ENCODE results near the gene PDE4B. TPM values are rescaled to one million over a fixed set of nuclear protein-coding genes. Genes with fewer than 3 reads are reported as not detected.

The PDE4B gene
- total and polyA plus RNA-seq, 11 donors: 1.4 to 71.9 (median 16.2) TPM

GRCh38 chr1:66333466-66334199, 540.9 kb downstream of the PDE4B start:
- Histone ChIP-seq H3K27me3 (no peaks in the 10 kb centered on the region), H3K36me3 (no peaks in the 10 kb centered on the region), H3K9me3 (no peaks in the 10 kb centered on the region), H3K4me1 (peaks cover 10 to 79% (median 37%) of the 10 kb centered on the region in 12 donors), H3K27ac (peak overlapping the region; percentile 76 to 98 (median 86)), H3K4me3 (peak overlapping the region; percentile 26 to 71 (median 63))
- WGBS, 4 donors: 7 to 16% (median 12%) methylated on average over 4 of the region's 4 CpGs
- ATAC-seq (peak in 3 of 4 donors; percentile 14 to 57 (median 27)), DNase-seq (peak in 4 of 5 donors; percentile 66 to 74 (median 69))
- intact Hi-C loops (cut with DNase I): loop anchor here in 9 of 10 donors (1.0 to 10.0 kb wide), 9 partner anchors 17 to 114 kb away; no protein-coding TSS in a partner anchor
- no peak for TF ChIP-seq CTCF (IDR thresholded peaks at IDR 0.05)
- no peak for TF ChIP-seq POLR2A (IDR thresholded peaks at IDR 0.05)

GRCh38 chr1:66334318-66334717, 541.6 kb downstream of the PDE4B start:
- Histone ChIP-seq H3K27me3 (no peaks in the 10 kb centered on the region), H3K4me3 (peak overlapping the region in 11 of 12 donors; percentile 30 to 71 (median 63)), H3K4me1 (peaks cover 10 to 76% (median 37%) of the 10 kb centered on the region in 12 donors), H3K9me3 (no peaks in the 10 kb centered on the region), H3K36me3 (no peaks in the 10 kb centered on the region), H3K27ac (peak overlapping the region; percentile 76 to 98 (median 86))
- TF ChIP-seq CTCF (IDR thresholded peaks at IDR 0.05) (no peak), POLR2A (IDR thresholded peaks at IDR 0.05) (no peak)
- DNase-seq (no peak), ATAC-seq (no peak)
- 24 to 31% (median 28%) methylated on average over 2 of the region's 2 CpGs for WGBS, 4 donors
- intact Hi-C loops (cut with DNase I): loop anchor here in 8 of 10 donors (2.0 to 10.0 kb wide), 6 partner anchors 16 to 113 kb away; no protein-coding TSS in a partner anchor

- intact Hi-C loops (cut with DNase I): loop anchor here in 4 of 10 donors (2.0 to 10.0 kb wide), 2 partner anchors 16 to 110 kb away; no protein-coding TSS in a partner anchor
- no peaks in the 10 kb centered on the region for H3K9me3 ChIP-seq
- H3K36me3 ChIP-seq: no peaks in the 10 kb centered on the region
- ATAC-seq (no peak), DNase-seq (no peak)
- 24 to 51% (median 42%) methylated on average over 2 of the region's 2 CpGs for WGBS, 4 donors
- H3K4me1 ChIP-seq: peaks cover 10 to 77% (median 41%) of the 10 kb centered on the region in 12 donors
- peak overlapping the region; percentile 76 to 98 (median 86) for H3K27ac ChIP-seq
- H3K27me3 ChIP-seq: no peaks in the 10 kb centered on the region
- TF ChIP-seq POLR2A (IDR thresholded peaks at IDR 0.05) (no peak), CTCF (IDR thresholded peaks at IDR 0.05) (no peak)
- peak overlapping the region in 10 of 12 donors; percentile 54 to 71 (median 64) for H3K4me3 ChIP-seq
These were observed 542.4 kb downstream of the PDE4B start for GRCh38 chr1:66335125-66335524.

Measured in heart left ventricle (tissue), 16 donors.